Esophagus muscularis mucosa (tissue), 4 donors: ENCODE results near the gene PTPN4. TPM values are rescaled to one million over a fixed set of nuclear protein-coding genes. Genes with fewer than 3 reads are reported as not detected.

Experiments used
- DNase-seq: peaks from one replicate; pipeline ENCODE4 v3.0.0-alpha.2; 2017; ENCODE audit errors: extremely low spot score
- H3K27ac ChIP-seq, 4 donors: fragments of 200-600 bp; sonication (generic); replicated peaks in 1 of 4; 1 replicate in 3 of 4; 2 replicates in 1 of 4; pipeline ENCODE4 v1.5.1; 2016 to 2019; ENCODE audit warnings: mild to moderate bottlenecking in 1 of 4
- H3K27me3 ChIP-seq, 4 donors: fragments of 200-600 bp; sonication (generic); one replicate each; pipeline versions ENCODE4 v1.5.1 to v1.6.0; 2016 to 2019
- H3K36me3 ChIP-seq, 4 donors: fragments of 200-600 bp; sonication (generic); one replicate each; pipeline ENCODE4 v1.5.1; 2016 to 2019
- H3K4me1 ChIP-seq, 4 donors: fragments of 200-600 bp; sonication (generic); one replicate each; pipeline ENCODE4 v1.5.1; 2016 to 2019
- H3K4me3 ChIP-seq, 4 donors: fragments of 200-600 bp; sonication (generic); 1 replicate in 2 of 4; 2 replicates in 2 of 4; pipeline ENCODE4 v1.5.1; 2016 to 2019; ENCODE audit warnings: mild to moderate bottlenecking in 4 of 4, moderate library complexity in 1 of 4
- H3K9me3 ChIP-seq, 4 donors: fragments of 200-600 bp; sonication (generic); 1 replicate in 3 of 4; 2 replicates in 1 of 4; pipeline ENCODE4 v1.5.1; 2016 to 2019
- EP300 ChIP-seq: sonication (generic); formaldehyde crosslinking; IDR thresholded peaks from one replicate; pipeline ENCODE4 v1.6.1; 2017; ENCODE audit warnings: antibody characterized with exemption
- POLR2A ChIP-seq: fragments of 450-650 bp; IDR thresholded peaks from one replicate; pipeline ENCODE4 v1.6.1; 2017; ENCODE audit warnings: antibody characterized with exemption, moderate library complexity, mild to moderate bottlenecking, low read depth
- POLR2AphosphoS5 ChIP-seq, 2 donors: sonication (generic); formaldehyde crosslinking; IDR thresholded peaks; one replicate each; pipeline ENCODE4 v1.6.1; 2017; ENCODE audit warnings: antibody characterized with exemption in 2 of 2
- WGBS: methylation state at CpG from one replicate; pipeline ENCODE4 v1.1.5; 2018; 5-methylcytosine and 5-hydroxymethylcytosine counted together
- intact Hi-C: fragments of 100-400 bp; cut with DNase I; formaldehyde crosslinking; loops from one replicate; pipeline ENCODE4 v1.15.1; 2023
- total RNA-seq, 4 donors: library from RNA; depleted of rRNA; stranded (reverse); fragments of >200 nt; gene quantifications; one replicate each; pipeline versions ENCODE4 v1.1.0 to v1.2.1, GENCODE V29; 2016
- TF ChIP-seq, protein P1 (sequence below), 3 experiments: fragments of 200-600 bp in 2 of 3; fragments of 450-650 bp in 1 of 3; sonication (generic) in 2 of 3; IDR thresholded peaks; one replicate each; pipeline ENCODE4 v1.5.1; 2017 to 2019; ENCODE audit warnings: antibody characterized with exemption in 3 of 3, mild to moderate bottlenecking in 2 of 3, moderate library complexity in 1 of 3

Gene PTPN4
- total RNA-seq, 4 donors from 2014 or later = 21.3 to 39.9 (median 24.7) TPM

DNA sequence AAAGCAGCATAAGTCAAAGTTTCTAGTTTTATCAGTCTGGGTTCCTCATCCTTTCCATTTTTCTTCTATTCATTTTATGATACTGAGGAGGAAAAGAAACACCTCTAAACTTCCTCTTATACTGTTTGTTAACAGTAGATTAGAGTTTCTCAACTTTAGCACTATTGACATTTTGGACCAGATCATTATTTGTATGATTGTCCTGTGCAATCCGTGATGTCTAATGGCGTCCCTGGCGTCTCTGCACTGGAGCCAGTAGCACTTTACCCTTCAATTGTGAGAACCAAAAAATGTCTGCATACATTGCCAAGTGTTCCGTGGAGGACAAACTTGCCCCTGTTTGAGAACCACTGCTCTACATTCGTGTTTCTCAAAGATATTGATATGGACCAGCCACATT lies 25.2 kb downstream of the PTPN4 start:
- intact Hi-C loops = no loop called here
- Histone ChIP-seq H3K27me3 (no peaks in the 10 kb centered on the region), H3K9me3 (peaks cover 0 to under 1% (median 0%) of the 10 kb centered on the region in 4 donors), H3K4me1 (peaks cover 5 to 30% (median 17%) of the 10 kb centered on the region in 4 donors), H3K36me3 (no peaks in the 10 kb centered on the region), H3K4me3 (no peak overlapping the region), H3K27ac (no peak overlapping the region)
- no peak for DNase-seq
- TF ChIP-seq, protein P1, sequence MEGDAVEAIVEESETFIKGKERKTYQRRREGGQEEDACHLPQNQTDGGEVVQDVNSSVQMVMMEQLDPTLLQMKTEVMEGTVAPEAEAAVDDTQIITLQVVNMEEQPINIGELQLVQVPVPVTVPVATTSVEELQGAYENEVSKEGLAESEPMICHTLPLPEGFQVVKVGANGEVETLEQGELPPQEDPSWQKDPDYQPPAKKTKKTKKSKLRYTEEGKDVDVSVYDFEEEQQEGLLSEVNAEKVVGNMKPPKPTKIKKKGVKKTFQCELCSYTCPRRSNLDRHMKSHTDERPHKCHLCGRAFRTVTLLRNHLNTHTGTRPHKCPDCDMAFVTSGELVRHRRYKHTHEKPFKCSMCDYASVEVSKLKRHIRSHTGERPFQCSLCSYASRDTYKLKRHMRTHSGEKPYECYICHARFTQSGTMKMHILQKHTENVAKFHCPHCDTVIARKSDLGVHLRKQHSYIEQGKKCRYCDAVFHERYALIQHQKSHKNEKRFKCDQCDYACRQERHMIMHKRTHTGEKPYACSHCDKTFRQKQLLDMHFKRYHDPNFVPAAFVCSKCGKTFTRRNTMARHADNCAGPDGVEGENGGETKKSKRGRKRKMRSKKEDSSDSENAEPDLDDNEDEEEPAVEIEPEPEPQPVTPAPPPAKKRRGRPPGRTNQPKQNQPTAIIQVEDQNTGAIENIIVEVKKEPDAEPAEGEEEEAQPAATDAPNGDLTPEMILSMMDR (IDR thresholded peaks at IDR 0.05) = no peak
- TF ChIP-seq POLR2A = no peak
- no peak for TF ChIP-seq EP300
- no peak for TF ChIP-seq POLR2AphosphoS5 (IDR thresholded peaks at IDR 0.05)
- WGBS = 90% methylated on average over 5 of the region's 5 CpGs

DNA sequence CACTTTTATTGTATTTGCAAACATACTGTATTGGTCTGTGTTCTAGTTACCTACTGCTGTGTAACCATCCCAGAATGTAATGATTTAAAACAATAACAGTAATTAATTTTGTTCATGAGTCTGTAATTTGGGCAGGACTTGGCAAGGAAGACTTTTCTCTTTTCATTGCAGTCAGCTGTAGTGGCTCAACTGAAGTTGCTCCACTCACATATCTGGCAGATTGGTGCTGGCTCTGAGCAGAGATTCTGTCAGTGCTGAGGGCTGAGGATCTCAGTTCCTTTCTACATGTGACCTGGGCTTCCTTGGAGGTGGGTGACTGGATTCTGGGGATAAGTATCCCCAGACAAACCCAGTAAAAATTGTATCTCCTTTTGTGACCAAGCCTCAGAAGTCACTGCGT lies 26.6 kb downstream of the PTPN4 start:
- no peaks in the 10 kb centered on the region for H3K36me3 ChIP-seq
- peaks cover 5 to 30% (median 17%) of the 10 kb centered on the region in 4 donors for H3K4me1 ChIP-seq
- no peak overlapping the region for H3K27ac ChIP-seq
- WGBS = 100% methylated on average over 1 of the region's 1 CpG
- DNase-seq = no peak
- H3K9me3 ChIP-seq = peaks cover 0 to 15% (median 4%) of the 10 kb centered on the region in 4 donors
- H3K4me3 ChIP-seq = no peak overlapping the region
- H3K27me3 ChIP-seq = no peaks in the 10 kb centered on the region
- no peak for TF ChIP-seq POLR2AphosphoS5 (IDR thresholded peaks at IDR 0.05)
- no peak for TF ChIP-seq POLR2A
- no peak for TF ChIP-seq EP300
- TF ChIP-seq, protein P1 (IDR thresholded peaks at IDR 0.05) = no peak
- intact Hi-C loops = no loop called here

DNA sequence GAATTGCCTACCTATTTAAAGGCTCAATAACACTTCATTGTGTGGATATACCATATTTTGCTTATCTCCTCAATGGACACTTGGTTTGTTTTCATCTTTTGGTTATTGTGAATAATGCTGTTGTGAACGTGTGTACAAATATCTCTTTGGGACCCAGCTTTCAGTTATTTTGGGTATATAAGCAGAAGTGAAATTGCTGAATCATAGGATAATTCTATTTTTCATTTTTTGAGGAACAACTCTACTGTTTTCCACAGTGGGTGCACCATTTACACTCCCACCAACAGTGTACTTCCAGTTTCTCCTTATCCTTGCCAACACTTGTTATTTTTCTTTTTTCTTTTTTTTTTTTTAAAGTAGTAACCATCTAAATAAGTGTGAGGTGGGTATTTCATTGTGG lies 29.0 kb downstream of the PTPN4 start:
- peaks cover 0 to 23% (median 4%) of the 10 kb centered on the region in 4 donors for H3K9me3 ChIP-seq
- no peak for DNase-seq
- 77% methylated on average over 1 of the region's 1 CpG for WGBS
- no peaks in the 10 kb centered on the region for H3K36me3 ChIP-seq
- peaks cover 5 to 22% (median 12%) of the 10 kb centered on the region in 4 donors for H3K4me1 ChIP-seq
- no peak overlapping the region for H3K27ac ChIP-seq
- H3K4me3 ChIP-seq = no peak overlapping the region
- H3K27me3 ChIP-seq = no peaks in the 10 kb centered on the region
- intact Hi-C loops = no loop called here
- TF ChIP-seq EP300 (no peak), POLR2AphosphoS5 (IDR thresholded peaks at IDR 0.05) (no peak), POLR2A (no peak)
- TF ChIP-seq, protein P1 (IDR thresholded peaks at IDR 0.05) = no peak

DNA sequence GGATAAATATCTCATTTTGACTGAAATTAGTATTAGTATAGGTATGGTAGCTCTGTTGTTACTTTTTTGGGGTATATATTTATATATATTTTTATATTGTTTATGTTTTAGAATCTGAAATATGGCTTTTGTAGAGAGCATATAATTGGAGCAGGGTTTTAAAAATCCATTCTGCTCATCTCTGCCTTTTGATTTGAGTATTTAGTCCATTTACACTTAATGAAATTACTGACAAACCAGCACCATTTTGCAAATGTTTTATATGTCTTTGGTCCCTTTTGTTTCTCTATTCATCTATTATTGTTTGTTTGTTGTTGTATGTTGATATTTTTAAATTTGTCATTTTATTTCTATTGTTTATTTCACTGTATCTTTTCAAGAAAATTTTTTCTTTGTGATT lies 30.7 kb downstream of the PTPN4 start:
- H3K4me1 ChIP-seq = peaks cover 5 to 26% (median 20%) of the 10 kb centered on the region in 4 donors
- no peak for DNase-seq
- TF ChIP-seq POLR2A = no peak
- no peak for TF ChIP-seq POLR2AphosphoS5 (IDR thresholded peaks at IDR 0.05)
- TF ChIP-seq EP300 = no peak
- TF ChIP-seq, protein P1 (IDR thresholded peaks at IDR 0.05) = no peak
- no peaks in the 10 kb centered on the region for H3K36me3 ChIP-seq
- intact Hi-C loops = no loop called here
- H3K9me3 ChIP-seq = peaks cover 0 to 23% (median 4%) of the 10 kb centered on the region in 4 donors
- H3K4me3 ChIP-seq = no peak overlapping the region
- H3K27ac ChIP-seq = no peak overlapping the region
- H3K27me3 ChIP-seq = no peaks in the 10 kb centered on the region

DNA sequence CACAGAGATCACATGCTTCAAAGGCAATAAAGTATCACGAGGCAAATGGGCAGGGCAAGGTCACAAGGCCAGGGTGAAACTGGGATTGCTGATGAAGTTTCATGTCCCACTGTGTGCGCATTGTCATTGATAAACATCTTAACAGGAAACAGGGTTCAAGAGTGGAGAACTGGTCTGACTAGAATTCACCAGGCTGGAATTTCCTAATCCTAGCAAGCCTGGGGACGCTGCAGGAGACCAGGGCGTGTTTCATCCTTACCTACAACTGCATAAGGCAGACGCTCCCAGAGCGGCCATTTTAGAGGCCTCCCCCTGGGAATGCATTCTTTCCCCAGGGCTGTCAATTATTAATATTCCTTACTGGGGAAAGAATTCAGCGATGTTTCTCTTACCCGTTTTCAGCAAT lies 33.2 kb downstream of the PTPN4 start:
- Histone ChIP-seq H3K27me3 (no peaks in the 10 kb centered on the region), H3K36me3 (no peaks in the 10 kb centered on the region), H3K9me3 (peaks cover 0 to 23% (median 4%) of the 10 kb centered on the region in 4 donors), H3K4me3 (no peak overlapping the region), H3K4me1 (peaks cover 0 to 13% (median 10%) of the 10 kb centered on the region in 4 donors), H3K27ac (no peak overlapping the region)
- DNase-seq = no peak
- intact Hi-C loops = no loop called here
- TF ChIP-seq POLR2A = no peak
- TF ChIP-seq, protein P1 (IDR thresholded peaks at IDR 0.05) = no peak
- TF ChIP-seq POLR2AphosphoS5 (IDR thresholded peaks at IDR 0.05) = no peak
- no peak for TF ChIP-seq EP300
- 92% methylated on average over 8 of the region's 8 CpGs for WGBS
